HG03045 (cell line): ENCODE measurements around the gene ATF6.
"Not testable (repeated sequence)": the region's sequence is repeated elsewhere in the genome, so short reads cannot be mapped to it uniquely, and the experiment has no call there.

Experiments used
- ATAC-seq: cut with Tn5 transposase; IDR thresholded peaks from one replicate; pipeline ENCODE4 v1.9.1; 2021; ENCODE audit warnings: mild to moderate bottlenecking, moderate library complexity; ENCODE audit not compliant: unreplicated experiment

Gene ATF6

GRCh38 chr1:161825831-161826230 is 59.7 kb downstream of the ATF6 start:
- ATAC-seq = no peak

- no peak for ATAC-seq
Measured at GRCh38 chr1:161826478-161826877, 60.4 kb downstream of the ATF6 start.

GRCh38 chr1:161827786-161828185 is 61.7 kb downstream of the ATF6 start:
- no peak for ATAC-seq

GRCh38 chr1:161832299-161832907 is 66.3 kb downstream of the ATF6 start:
- ATAC-seq = not testable (repeated sequence)

GRCh38 chr1:161834967-161835550 is 68.9 kb downstream of the ATF6 start:
- no peak for ATAC-seq

GRCh38 chr1:161836018-161836417 is 69.9 kb downstream of the ATF6 start:
- ATAC-seq = no peak

- ATAC-seq = no peak
Measured at GRCh38 chr1:161838362-161838761, 72.2 kb downstream of the ATF6 start.

GRCh38 chr1:161838885-161839284 is 72.8 kb downstream of the ATF6 start:
- no peak for ATAC-seq

GRCh38 chr1:161839591-161839990 is 73.5 kb downstream of the ATF6 start:
- no peak for ATAC-seq

GRCh38 chr1:161840363-161840762 is 74.2 kb downstream of the ATF6 start:
- ATAC-seq = no peak

GRCh38 chr1:161843156-161843555 is 77.0 kb downstream of the ATF6 start:
- no peak for ATAC-seq

- ATAC-seq = no peak
Measured at GRCh38 chr1:161844696-161845095, 78.6 kb downstream of the ATF6 start.

GRCh38 chr1:161848676-161849075 is 82.6 kb downstream of the ATF6 start:
- no peak for ATAC-seq

GRCh38 chr1:161849518-161849917 is 83.4 kb downstream of the ATF6 start:
- ATAC-seq = no peak

GRCh38 chr1:161855260-161855659 is 89.1 kb downstream of the ATF6 start:
- no peak for ATAC-seq

GRCh38 chr1:161858271-161858670 is 92.2 kb downstream of the ATF6 start:
- no peak for ATAC-seq

- no peak for ATAC-seq
Measured at GRCh38 chr1:161863549-161863948, 97.4 kb downstream of the ATF6 start.

- ATAC-seq = no peak
Measured at GRCh38 chr1:161864577-161864976, 98.5 kb downstream of the ATF6 start.

GRCh38 chr1:161866241-161866640 is 100.1 kb downstream of the ATF6 start:
- ATAC-seq = no peak

- ATAC-seq = no peak
Measured at GRCh38 chr1:161868832-161869231, 102.7 kb downstream of the ATF6 start.

GRCh38 chr1:161869291-161869690 is 103.2 kb downstream of the ATF6 start:
- ATAC-seq = no peak

- ATAC-seq = no peak
Measured at GRCh38 chr1:161872506-161872905, 106.4 kb downstream of the ATF6 start.

- ATAC-seq = no peak
Measured at GRCh38 chr1:161879261-161879660, 113.1 kb downstream of the ATF6 start.
